ENCODE results near the gene CYP26B1.

CYP26B1 gene

GRCh38 chr2:72082021-72082601 is 65.6 kb downstream of the CYP26B1 start:
- DNase-seq (ENCODE audit: low read depth in 2 of 2), result no peak

GRCh38 chr2:72081451-72081850 is 66.2 kb downstream of the CYP26B1 start:
- DNase-seq (ENCODE audit: low read depth in 2 of 2), result no peak

- no peak for DNase-seq (ENCODE audit: low read depth in 2 of 2)
Observed at GRCh38 chr2:72080286-72081145, 67.1 kb downstream of the CYP26B1 start.
